Hematopoietic multipotent progenitor cell treated with erythropoietin and hydrocortisone succinate and interleukin-3 and kit ligand, for 17 days (in vitro differentiated cells): Measurements from ENCODE around the gene CPSF7.

Experiments
- DNase-seq: peaks from one replicate; pipeline ENCODE4 v3.0.0-alpha.2; 2015; ENCODE audit warnings: low spot score

The CPSF7 gene

DNA sequence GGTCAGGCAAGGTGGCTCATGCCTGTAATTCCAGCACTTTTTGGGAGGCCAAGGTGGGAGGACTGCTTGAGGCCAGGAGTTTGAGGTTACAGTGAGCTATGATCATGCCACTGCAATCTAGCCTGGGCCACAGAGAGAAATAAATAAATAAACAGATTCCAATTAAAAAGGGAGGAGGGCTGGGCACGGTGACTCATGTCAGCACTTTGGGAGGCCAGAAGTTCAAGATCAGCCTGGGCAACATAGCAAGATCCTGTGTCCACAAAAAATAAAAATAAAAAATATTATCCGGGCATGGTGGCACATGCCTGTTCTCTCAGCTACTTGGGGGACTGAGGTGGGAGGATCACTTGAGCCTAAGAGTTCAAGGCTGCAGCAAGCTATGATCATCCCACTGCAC lies 75.6 kb downstream of the CPSF7 start:
- DNase-seq = no peak

GRCh38 chr11:61353131-61354067 lies 76.4 kb downstream of the CPSF7 start:
- peak; percentile 32 for DNase-seq
